ENCODE measurements around the gene PLA2G2C.

PLA2G2C gene

GRCh38 chr1:20150969-20151368, 35.3 kb downstream of the PLA2G2C start:
- no peak for DNase-seq (ENCODE audit: low spot score)
- no peak for TF ChIP-seq CTCF (IDR thresholded peaks at IDR 0.05; ENCODE audit: extremely low read depth, missing control alignments)

GRCh38 chr1:20150326-20150705, 36.0 kb downstream of the PLA2G2C start:
- no peak for TF ChIP-seq CTCF (IDR thresholded peaks at IDR 0.05; ENCODE audit: extremely low read depth, missing control alignments)
- no peak for DNase-seq (ENCODE audit: low spot score)

- no peak for DNase-seq (ENCODE audit: low spot score)
- TF ChIP-seq CTCF (IDR thresholded peaks at IDR 0.05; ENCODE audit: extremely low read depth, missing control alignments) = no peak
Observed at GRCh38 chr1:20149601-20150325, 36.6 kb downstream of the PLA2G2C start.

GRCh38 chr1:20148571-20149500, 37.5 kb downstream of the PLA2G2C start:
- no peak for DNase-seq (ENCODE audit: low spot score)
- TF ChIP-seq CTCF (IDR thresholded peaks at IDR 0.05; ENCODE audit: extremely low read depth, missing control alignments) = no peak

GRCh38 chr1:20147846-20148570, 38.3 kb downstream of the PLA2G2C start:
- no peak for TF ChIP-seq CTCF (IDR thresholded peaks at IDR 0.05; ENCODE audit: extremely low read depth, missing control alignments)
- no peak for DNase-seq (ENCODE audit: low spot score)

GRCh38 chr1:20143734-20144565, 42.4 kb downstream of the PLA2G2C start:
- no peak for DNase-seq (ENCODE audit: low spot score)
- TF ChIP-seq CTCF (IDR thresholded peaks at IDR 0.05; ENCODE audit: extremely low read depth, missing control alignments) = no peak
